ENCODE results near the gene SS18.

- TF ChIP-seq TAF1 (conservative IDR thresholded peaks at IDR 0.05) (no peak), CTCF (IDR thresholded peaks at IDR 0.05; ENCODE audit: low read depth, low read length, missing input control) (no peak), RAD21 (IDR thresholded peaks at IDR 0.05) (no peak), YY1 (IDR thresholded peaks at IDR 0.05) (no peak), ATF3 (IDR thresholded peaks at IDR 0.05) (no peak), GABPA (IDR thresholded peaks at IDR 0.05 in 1 of 2, conservative IDR thresholded peaks at IDR 0.05 in 1 of 2) (no peak), REST (IDR thresholded peaks at IDR 0.05) (no peak), ZBTB33 (IDR thresholded peaks at IDR 0.05) (no peak), EGR1 (IDR thresholded peaks at IDR 0.05; ENCODE audit: low read depth in 2 of 2) (no peak), SP1 (IDR thresholded peaks at IDR 0.05) (no peak), FOXA1 (IDR thresholded peaks at IDR 0.05) (no peak), MAX (IDR thresholded peaks at IDR 0.05) (no peak), JUND (IDR thresholded peaks at IDR 0.05) (no peak)
Observed at GRCh38 chr18:25990473-25990872, 99.9 kb downstream of the SS18 start.
